Vagina (tissue), 2 donors: ENCODE data around the gene FCER2. TPM values are rescaled to one million over a fixed set of nuclear protein-coding genes. Genes with fewer than 3 reads are reported as not detected.

Experiments
- DNase-seq, 2 donors: peaks; one replicate each; pipeline ENCODE4 v3.0.0-alpha.2; 2017; ENCODE audit errors: extremely low spot score in 2 of 2
- H3K27ac ChIP-seq: fragments of 200-600 bp; sonication (generic); one replicate; pipeline ENCODE4 v1.5.1; 2019
- H3K27me3 ChIP-seq: fragments of 200-600 bp; sonication (generic); one replicate; pipeline ENCODE4 v1.5.1; 2019
- H3K36me3 ChIP-seq, 2 donors: fragments of 200-600 bp; sonication (generic); one replicate each; pipeline ENCODE4 v1.5.1; 2017 to 2019
- H3K4me1 ChIP-seq: fragments of 200-600 bp; sonication (generic); one replicate; pipeline ENCODE4 v1.5.1; 2019
- H3K4me3 ChIP-seq, 2 donors: fragments of 200-600 bp; sonication (generic); 1 replicate in 1 of 2; 2 replicates in 1 of 2; pipeline ENCODE4 v1.5.1; 2016 to 2019
- H3K9me3 ChIP-seq: fragments of 200-600 bp; sonication (generic); one replicate; pipeline ENCODE4 v1.5.1; 2019
- CTCF ChIP-seq, 3 experiments: fragments of 450-650 bp in 2 of 3; fragments of 200-600 bp in 1 of 3; sonication (generic) in 1 of 3; IDR thresholded peaks; one replicate each; pipeline ENCODE4 v1.5.1; 2017 to 2019; ENCODE audit warnings: antibody characterized with exemption in 3 of 3, mild to moderate bottlenecking in 2 of 3, moderate library complexity in 2 of 3
- POLR2A ChIP-seq, 2 donors: fragments of 450-650 bp; IDR thresholded peaks; one replicate each; pipeline ENCODE4 v1.6.1; 2017; ENCODE audit warnings: antibody characterized with exemption in 2 of 2, mild to moderate bottlenecking in 2 of 2, moderate library complexity in 2 of 2
- POLR2AphosphoS5 ChIP-seq, 2 donors: sonication (generic); formaldehyde crosslinking; IDR thresholded peaks; one replicate each; pipeline ENCODE4 v1.9.0; 2017; ENCODE audit warnings: antibody characterized with exemption in 2 of 2, mild to moderate bottlenecking in 2 of 2, low read depth in 1 of 2; ENCODE audit not compliant: insufficient read depth in 1 of 2
- intact Hi-C: fragments of 100-400 bp; cut with DNase I; formaldehyde crosslinking; loops from one replicate; pipeline ENCODE4 v1.15.1; 2023
- total RNA-seq: library from RNA; depleted of rRNA; stranded (reverse); fragments of >200 nt; gene quantifications from one replicate; pipeline ENCODE4 v1.2.3, GENCODE V29; 2016

Gene FCER2
- total RNA-seq, 1 donor from 2014 or later: not detected

- intact Hi-C loops: loop anchor here (10.0 kb wide), 1 partner anchor 588 kb away; no protein-coding TSS in a partner anchor
- no peak for DNase-seq
- H3K4me1 ChIP-seq: peaks cover 19% of the 10 kb centered on the region
- no peak for TF ChIP-seq POLR2A (IDR thresholded peaks at IDR 0.05)
- TF ChIP-seq CTCF (IDR thresholded peaks at IDR 0.05): peak in 1 of 3 experiments; percentile 4
- H3K9me3 ChIP-seq: no peaks in the 10 kb centered on the region
- H3K27ac ChIP-seq: no peak overlapping the region
- H3K36me3 ChIP-seq: peaks cover 0 to 23% of the 10 kb centered on the region in 2 donors
- no peaks in the 10 kb centered on the region for H3K27me3 ChIP-seq
- peak overlapping the region; percentile 89 to 100 for H3K4me3 ChIP-seq
Observed at GRCh38 chr19:7682175-7682855, 19.6 kb downstream of the FCER2 start.

DNA sequence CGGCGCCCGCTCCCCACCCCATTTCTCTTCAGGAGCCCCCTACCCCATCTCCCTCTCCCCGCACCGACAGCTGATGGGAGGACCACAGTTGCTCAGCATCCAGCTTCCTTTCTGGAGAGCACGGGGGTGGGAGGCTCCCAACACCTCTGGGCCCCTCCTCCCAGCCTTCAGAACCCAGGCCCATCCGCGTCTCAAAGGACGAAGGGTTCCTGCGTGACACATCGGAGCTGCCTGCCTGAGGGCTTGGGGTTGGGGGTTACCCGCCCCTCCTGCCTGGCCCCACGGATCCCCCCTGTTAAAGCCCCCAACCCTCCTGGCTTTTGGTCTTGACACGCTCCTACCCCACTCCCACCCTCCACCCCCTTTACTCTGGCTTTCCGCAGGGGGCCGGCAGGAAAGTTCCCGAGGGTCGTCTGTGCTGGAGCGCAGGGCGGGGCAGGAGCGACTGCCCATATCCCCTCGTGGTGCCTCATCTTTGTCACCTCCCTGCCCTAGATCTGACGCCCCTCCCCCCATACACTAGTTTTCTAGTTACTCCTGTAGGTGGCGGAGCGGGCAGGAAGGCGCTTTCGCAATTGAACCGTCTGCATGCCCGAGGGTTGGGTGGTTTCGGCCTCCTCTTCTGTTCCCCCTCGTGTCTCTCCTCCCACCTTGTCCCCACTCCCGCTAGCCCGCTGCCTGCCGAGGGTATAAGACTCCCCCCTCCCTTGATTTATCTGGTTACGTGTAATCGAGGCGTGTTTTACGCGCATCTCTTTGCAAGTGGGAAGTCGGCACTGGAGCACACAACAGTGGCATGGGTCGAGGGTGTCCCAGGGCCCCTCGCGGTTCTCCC, 20.4 kb downstream of the FCER2 start:
- H3K9me3 ChIP-seq: no peaks in the 10 kb centered on the region
- H3K4me1 ChIP-seq: peaks cover 19% of the 10 kb centered on the region
- peaks cover 0 to 23% of the 10 kb centered on the region in 2 donors for H3K36me3 ChIP-seq
- H3K27me3 ChIP-seq: no peaks in the 10 kb centered on the region
- TF ChIP-seq POLR2AphosphoS5 (IDR thresholded peaks at IDR 0.05; ENCODE audit: insufficient read depth in 1 of 2, low read depth in 1 of 2) (peak in 1 of 2 donors; percentile 24), POLR2A (IDR thresholded peaks at IDR 0.05) (no peak), CTCF (IDR thresholded peaks at IDR 0.05) (peak; percentile 16 to 22 (median 17))
- H3K4me3 ChIP-seq: peak overlapping the region; percentile 89 to 100
- no peak for DNase-seq
- peak overlapping the region; percentile 91 for H3K27ac ChIP-seq
- intact Hi-C loops: loop anchor here (10.0 kb wide), 1 partner anchor 587 kb away; no protein-coding TSS in a partner anchor

DNA sequence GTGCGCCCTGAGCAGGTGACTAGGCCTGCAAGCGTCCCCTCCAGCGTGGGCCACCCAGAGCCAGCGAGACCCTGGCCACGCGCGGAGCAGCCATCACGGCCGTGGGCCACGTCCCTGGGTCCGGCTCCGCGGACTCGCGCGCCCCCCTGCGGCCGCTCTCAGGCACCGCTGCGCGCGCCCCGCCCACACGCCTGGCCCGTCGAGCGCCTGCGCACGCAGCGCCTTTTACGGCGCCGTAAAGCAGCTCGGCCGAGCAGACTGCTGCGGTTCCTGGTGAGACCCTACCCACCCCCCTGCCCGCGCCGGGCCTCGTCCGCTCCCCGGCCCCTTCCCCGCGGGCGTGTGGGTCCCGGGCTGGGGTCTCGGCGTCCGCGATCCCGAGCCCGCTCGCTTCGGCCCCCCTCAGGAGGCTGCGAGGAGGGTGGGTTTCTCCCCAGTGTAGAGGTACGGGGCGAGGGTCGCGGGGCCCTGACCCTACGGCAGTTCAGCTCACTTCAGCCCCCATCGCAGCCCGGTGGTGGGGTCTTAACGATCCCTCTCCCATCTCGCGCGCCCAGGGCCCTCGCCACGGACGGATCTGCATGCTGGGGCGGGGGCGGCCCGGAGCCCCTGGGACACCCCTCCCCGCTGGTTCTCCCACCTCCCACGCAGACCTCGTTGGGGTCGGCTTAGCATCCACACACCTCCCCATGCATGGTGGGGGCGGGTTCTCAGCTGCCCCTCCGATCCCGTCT, 21.2 kb downstream of the FCER2 start, which contains the start of gene TRAPPC5:
TRAPPC5 (plus strand) TSS at position 228 of the 734 bp plus-strand sequence. CDS start 1,421 bp downstream, outside the sequence.
- intact Hi-C loops: loop anchor here (10.0 kb wide), 1 partner anchor 586 kb away; no protein-coding TSS in a partner anchor
- TF ChIP-seq POLR2AphosphoS5 (IDR thresholded peaks at IDR 0.05; ENCODE audit: insufficient read depth in 1 of 2, low read depth in 1 of 2): peak in 1 of 2 donors; percentile 68
- TF ChIP-seq CTCF (IDR thresholded peaks at IDR 0.05): peak; percentile 79 to 98 (median 93)
- peak in 1 of 2 donors; percentile 38 for TF ChIP-seq POLR2A (IDR thresholded peaks at IDR 0.05)

DNA sequence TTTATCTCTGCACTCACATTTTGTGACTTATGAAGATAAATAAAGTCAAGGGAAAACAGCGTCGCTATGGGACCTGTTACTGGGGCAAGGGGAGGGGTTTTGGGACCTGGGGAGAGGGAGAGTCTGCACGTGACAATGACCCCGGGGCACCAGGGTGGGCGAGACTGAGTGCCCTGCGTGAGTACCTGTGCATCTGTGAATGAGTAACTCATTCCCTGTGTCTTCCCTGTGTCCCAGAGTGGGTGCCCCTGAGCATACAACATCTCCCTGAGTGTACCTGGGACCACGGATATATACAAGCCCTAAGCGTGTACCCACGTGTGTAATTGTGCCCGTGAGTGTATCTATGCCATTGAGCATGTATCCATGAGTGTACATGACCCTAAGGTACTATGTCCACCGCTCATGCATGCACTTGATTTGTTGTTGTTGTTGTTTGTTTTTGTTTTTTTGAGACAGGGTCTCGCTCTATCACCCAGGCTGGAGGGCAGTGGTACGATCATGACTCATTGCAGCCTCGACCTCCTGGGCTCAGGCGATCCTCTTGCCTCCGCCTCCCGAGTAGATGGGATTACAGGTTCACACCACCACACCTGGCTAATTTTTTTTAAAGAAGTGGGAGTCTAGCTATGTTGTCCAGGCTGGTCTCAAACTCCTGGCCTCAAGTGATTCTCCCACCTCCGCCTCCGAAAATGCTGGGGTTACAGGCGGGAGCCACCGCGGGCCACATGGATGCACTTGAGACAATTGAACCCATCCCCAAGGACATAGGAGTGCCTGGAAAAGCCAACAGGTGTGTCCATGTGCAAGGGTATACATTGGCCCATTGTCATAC, 21.9 kb downstream of the FCER2 start:
- Histone ChIP-seq H3K27me3 (no peaks in the 10 kb centered on the region), H3K27ac (peak overlapping the region; percentile 91), H3K4me3 (peak overlapping the region; percentile 89 to 100), H3K9me3 (no peaks in the 10 kb centered on the region), H3K4me1 (peaks cover 19% of the 10 kb centered on the region), H3K36me3 (peaks cover 0 to 23% of the 10 kb centered on the region in 2 donors)
- intact Hi-C loops: loop anchor here (10.0 kb wide), 1 partner anchor 585 kb away; no protein-coding TSS in a partner anchor
- no peak for TF ChIP-seq POLR2AphosphoS5 (IDR thresholded peaks at IDR 0.05; ENCODE audit: insufficient read depth in 1 of 2, low read depth in 1 of 2)
- no peak for TF ChIP-seq POLR2A (IDR thresholded peaks at IDR 0.05)
- TF ChIP-seq CTCF (IDR thresholded peaks at IDR 0.05): no peak
- no peak for DNase-seq

More for the DNA sequence above, 21.2 kb downstream of the FCER2 start, which contains the start of gene TRAPPC5:
- peaks cover 0 to 23% of the 10 kb centered on the region in 2 donors for H3K36me3 ChIP-seq
- no peaks in the 10 kb centered on the region for H3K9me3 ChIP-seq
- no peak for DNase-seq
- H3K27me3 ChIP-seq: no peaks in the 10 kb centered on the region
- H3K4me3 ChIP-seq: peak within 1 kb of the TSS; percentile 89 to 100
- H3K27ac ChIP-seq: peak within 1 kb of the TSS; percentile 91
- H3K4me1 ChIP-seq: peaks cover 19% of the 10 kb centered on the region
